HEK293 (cell line): ENCODE data around the gene PPIL4.

Source experiments
- CTCF ChIA-PET: fragments of 350-600 bp; formaldehyde crosslinking; extraction: SDS; loops from one replicate; lab custom pipeline; 2021; ENCODE audit warnings: antibody characterized with exemption; lab: Yijun Ruan, JAX
- POLR2A ChIA-PET: fragments of 300-600 bp; formaldehyde crosslinking; extraction: SDS; loops from one replicate; lab custom pipeline; 2020; ENCODE audit warnings: antibody characterized with exemption, inconsistent platforms; lab: Yijun Ruan, JAX
- H3K27ac ChIP-seq: fragments of 200-500 bp; sonication (Bioruptor generic); 2 replicates; pipeline ENCODE4 v1.5.1; 2014; ENCODE audit warnings: low read depth, low read length, control low read depth, inconsistent platforms; ENCODE audit errors: extremely low read depth
- H3K36me3 ChIP-seq, 2 experiments: fragments of 200-500 bp in 1 of 2; sonication (Bioruptor generic) in 1 of 2; 1 replicate in 1 of 2; 2 replicates in 1 of 2; pipeline ENCODE4 v1.5.1; 2014 to 2017; ENCODE audit warnings: inconsistent platforms in 2 of 2, low read length in 2 of 2; ENCODE audit not compliant: control insufficient read depth in 2 of 2, insufficient read depth in 1 of 2
- H3K4me1 ChIP-seq: fragments of 200-500 bp; sonication (Bioruptor generic); 2 replicates; pipeline ENCODE4 v1.5.1; 2014; ENCODE audit warnings: mild to moderate bottlenecking, low read length, inconsistent platforms; ENCODE audit not compliant: control insufficient read depth, insufficient read depth
- H3K4me3 ChIP-seq: 2 replicates; pipeline ENCODE4 v1.5.1; 2011; ENCODE audit warnings: low read depth, mild to moderate bottlenecking, control low read depth, low read length, moderate library complexity
- H3K9me3 ChIP-seq: fragments of 200-500 bp; sonication (Bioruptor generic); 2 replicates; pipeline ENCODE4 v1.5.1; 2014; ENCODE audit warnings: low read depth, low read length, inconsistent platforms; ENCODE audit not compliant: control insufficient read depth, insufficient read depth
- GLIS1 ChIP-seq: fragments of 450-650 bp; formaldehyde crosslinking; IDR thresholded peaks from 2 replicates; pipeline ENCODE4 v1.5.1; 2016; ENCODE audit warnings: missing biosample characterization, missing genetic modification characterization
- KLF7 ChIP-seq: fragments of 450-650 bp; formaldehyde crosslinking; IDR thresholded peaks from 2 replicates; pipeline ENCODE4 v1.5.1; 2016; ENCODE audit warnings: missing biosample characterization, missing genetic modification characterization, borderline replicate concordance
- PRDM1 ChIP-seq: fragments of 450-650 bp; formaldehyde crosslinking; IDR thresholded peaks from 2 replicates; pipeline ENCODE4; 2016; ENCODE audit warnings: missing biosample characterization, missing genetic modification characterization
- ZBTB8A ChIP-seq: fragments of 450-650 bp; formaldehyde crosslinking; IDR thresholded peaks from 2 replicates; pipeline ENCODE4 v1.5.1; 2016; ENCODE audit warnings: missing biosample characterization, missing genetic modification characterization
- ZNF133 ChIP-seq: fragments of 450-650 bp; formaldehyde crosslinking; IDR thresholded peaks from 2 replicates; pipeline ENCODE4 v1.5.1; 2016; ENCODE audit warnings: missing biosample characterization, missing genetic modification characterization
- ZNF138 ChIP-seq: fragments of 450-650 bp; formaldehyde crosslinking; IDR thresholded peaks from 2 replicates; pipeline ENCODE4 v1.5.1; 2016; ENCODE audit warnings: missing biosample characterization, missing genetic modification characterization, borderline replicate concordance
- ZNF302 ChIP-seq: fragments of 450-650 bp; formaldehyde crosslinking; IDR thresholded peaks from 2 replicates; pipeline ENCODE4 v1.5.1; 2016; ENCODE audit warnings: missing biosample characterization, missing genetic modification characterization, low read depth
- ZNF366 ChIP-seq: fragments of 450-650 bp; formaldehyde crosslinking; conservative IDR thresholded peaks from 2 replicates; pipeline ENCODE4 v1.5.1; 2016; ENCODE audit warnings: missing biosample characterization, missing genetic modification characterization
- ZNF501 ChIP-seq: fragments of 450-650 bp; formaldehyde crosslinking; IDR thresholded peaks from 2 replicates; pipeline ENCODE4 v1.5.1; 2016; ENCODE audit warnings: missing biosample characterization, missing genetic modification characterization
- ZNF600 ChIP-seq: fragments of 450-650 bp; formaldehyde crosslinking; IDR thresholded peaks from 2 replicates; pipeline ENCODE4 v1.5.1; 2016; ENCODE audit warnings: missing biosample characterization, missing genetic modification characterization
- ZNF654 ChIP-seq: fragments of 450-650 bp; formaldehyde crosslinking; IDR thresholded peaks from 2 replicates; pipeline ENCODE4 v1.5.1; 2016; ENCODE audit warnings: low read depth, missing biosample characterization, missing genetic modification characterization
- ZNF768 ChIP-seq: fragments of 450-650 bp; formaldehyde crosslinking; IDR thresholded peaks from 2 replicates; pipeline ENCODE4 v1.5.1; 2018; ENCODE audit warnings: missing biosample characterization, mild to moderate bottlenecking, missing genetic modification characterization
- ZSCAN23 ChIP-seq: fragments of 450-650 bp; formaldehyde crosslinking; IDR thresholded peaks from 2 replicates; pipeline ENCODE4 v1.5.1; 2016; ENCODE audit warnings: missing biosample characterization, missing genetic modification characterization
- ZSCAN30 ChIP-seq: fragments of 450-650 bp; IDR thresholded peaks from 2 replicates; pipeline ENCODE4 v1.5.1; 2018; ENCODE audit warnings: missing biosample characterization, mild to moderate bottlenecking, missing genetic modification characterization, moderate library complexity
- TF ChIP-seq, protein P1 (sequence below): fragments of 450-650 bp; formaldehyde crosslinking; IDR thresholded peaks from 2 replicates; pipeline ENCODE4 v1.5.1; 2017; ENCODE audit warnings: missing biosample characterization, missing genetic modification characterization
- TF ChIP-seq, protein P2 (sequence below): fragments of 450-650 bp; formaldehyde crosslinking; optimal IDR thresholded peaks from 2 replicates; pipeline ENCODE3; 2016; ENCODE audit warnings: missing biosample characterization, mild to moderate bottlenecking, missing genetic modification characterization

Gene PPIL4

DNA sequence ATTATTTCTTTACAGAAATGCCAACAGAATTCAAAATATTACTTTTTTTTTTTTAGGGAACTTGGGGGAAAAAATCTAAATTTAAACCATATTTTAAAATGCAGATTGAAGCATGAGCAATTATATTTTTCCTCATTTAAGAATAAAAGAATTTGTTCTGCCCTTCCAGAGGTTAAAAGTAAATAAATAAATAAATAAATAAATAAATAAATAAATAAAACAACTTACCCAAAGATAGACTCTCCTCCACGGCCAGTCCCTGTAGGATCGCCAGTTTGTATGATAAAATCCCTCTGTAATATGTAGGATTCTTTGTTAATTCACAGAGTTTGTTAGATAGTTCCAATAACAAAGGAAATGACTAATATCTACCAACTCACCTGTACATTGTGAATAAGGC lies 4.7 kb downstream of the PPIL4 start (continued):
- peak; percentile 71 for TF ChIP-seq ZBTB8A (tag by site-specific recombination)
- TF ChIP-seq GLIS1 (tag by site-specific recombination) = no peak

GRCh38 chr6:149534742-149535141 lies 11.1 kb downstream of the PPIL4 start:
- H3K36me3 ChIP-seq = peaks cover 79 to 96% of the 10 kb centered on the region in 2 experiments
- POLR2A ChIA-PET = no interaction called here
- TF ChIP-seq, protein P1, sequence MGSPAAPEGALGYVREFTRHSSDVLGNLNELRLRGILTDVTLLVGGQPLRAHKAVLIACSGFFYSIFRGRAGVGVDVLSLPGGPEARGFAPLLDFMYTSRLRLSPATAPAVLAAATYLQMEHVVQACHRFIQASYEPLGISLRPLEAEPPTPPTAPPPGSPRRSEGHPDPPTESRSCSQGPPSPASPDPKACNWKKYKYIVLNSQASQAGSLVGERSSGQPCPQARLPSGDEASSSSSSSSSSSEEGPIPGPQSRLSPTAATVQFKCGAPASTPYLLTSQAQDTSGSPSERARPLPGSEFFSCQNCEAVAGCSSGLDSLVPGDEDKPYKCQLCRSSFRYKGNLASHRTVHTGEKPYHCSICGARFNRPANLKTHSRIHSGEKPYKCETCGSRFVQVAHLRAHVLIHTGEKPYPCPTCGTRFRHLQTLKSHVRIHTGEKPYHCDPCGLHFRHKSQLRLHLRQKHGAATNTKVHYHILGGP (tag by site-specific recombination) = no peak
- no peak for TF ChIP-seq ZNF501
- TF ChIP-seq, all 188 proteins: peak for 0
- CTCF ChIA-PET = interaction anchor here (0.8 to 0.9 kb wide), 2 partner anchors 18 kb away, joined by 3 to 4 read pairs; no protein-coding TSS in a partner anchor
- Histone ChIP-seq H3K9me3 (no peaks in the 10 kb centered on the region), H3K27ac (no peak overlapping the region), H3K4me1 (no peaks in the 10 kb centered on the region), H3K4me3 (no peak overlapping the region)

DNA sequence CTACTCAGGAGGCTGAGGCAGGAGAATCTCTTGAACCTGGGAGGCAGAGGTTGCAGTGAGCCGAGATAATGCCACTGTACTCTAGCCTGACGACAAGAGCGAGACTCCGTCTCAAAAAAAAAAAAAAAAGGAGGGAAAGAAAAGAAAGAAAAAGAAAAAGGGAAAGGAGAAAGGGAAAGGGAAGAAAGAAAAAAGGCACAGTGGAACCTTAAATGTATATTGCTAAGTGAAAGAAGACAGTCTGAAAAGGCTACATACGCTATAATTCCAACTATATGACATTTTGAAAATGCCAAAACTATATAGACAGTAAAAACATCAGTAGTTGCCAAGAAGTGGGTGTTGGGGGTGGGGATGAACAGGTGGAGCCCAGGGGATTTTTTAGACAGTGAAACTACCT lies 16.2 kb downstream of the PPIL4 start:
- peaks cover 89 to 90% of the 10 kb centered on the region in 2 experiments for H3K36me3 ChIP-seq
- POLR2A ChIA-PET = interaction anchor here (0.7 kb wide), 1 partner anchor 18 kb away, joined by 5 read pairs; no protein-coding TSS in a partner anchor

DNA sequence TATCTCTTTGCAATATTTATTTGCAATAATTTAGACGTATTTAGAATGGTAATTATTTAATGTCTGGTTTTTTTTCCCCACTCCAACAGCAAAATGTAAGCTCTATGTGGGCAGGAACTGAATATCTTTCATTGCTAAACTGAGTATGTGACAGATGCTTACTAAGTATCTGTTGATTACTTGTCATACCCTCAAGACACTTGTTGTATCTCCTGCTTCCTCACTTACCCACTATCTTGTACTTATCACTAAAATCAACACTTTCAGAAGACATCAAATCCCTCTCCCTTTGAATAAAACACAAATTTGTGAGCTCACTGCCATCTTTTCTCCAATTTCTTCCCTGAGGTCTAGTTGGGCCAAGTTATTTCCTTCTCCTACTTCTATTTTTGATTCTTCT lies 30.3 kb downstream of the PPIL4 start:
- Histone ChIP-seq H3K36me3 (peaks cover 20 to 64% of the 10 kb centered on the region in 2 experiments), H3K27ac (no peak overlapping the region), H3K4me1 (no peaks in the 10 kb centered on the region), H3K4me3 (no peak overlapping the region), H3K9me3 (no peaks in the 10 kb centered on the region)
- POLR2A ChIA-PET = no interaction called here
- TF ChIP-seq ZNF133 (tag by site-specific recombination) = no peak
- no peak for TF ChIP-seq ZNF302 (tag by site-specific recombination)
- no peak for TF ChIP-seq ZNF654 (tag by site-specific recombination)
- TF ChIP-seq ZSCAN23 (tag by site-specific recombination) = no peak
- TF ChIP-seq ZNF768 (tag by site-specific recombination) = no peak
- TF ChIP-seq ZNF600 (tag by site-specific recombination) = no peak
- TF ChIP-seq, protein P2, sequence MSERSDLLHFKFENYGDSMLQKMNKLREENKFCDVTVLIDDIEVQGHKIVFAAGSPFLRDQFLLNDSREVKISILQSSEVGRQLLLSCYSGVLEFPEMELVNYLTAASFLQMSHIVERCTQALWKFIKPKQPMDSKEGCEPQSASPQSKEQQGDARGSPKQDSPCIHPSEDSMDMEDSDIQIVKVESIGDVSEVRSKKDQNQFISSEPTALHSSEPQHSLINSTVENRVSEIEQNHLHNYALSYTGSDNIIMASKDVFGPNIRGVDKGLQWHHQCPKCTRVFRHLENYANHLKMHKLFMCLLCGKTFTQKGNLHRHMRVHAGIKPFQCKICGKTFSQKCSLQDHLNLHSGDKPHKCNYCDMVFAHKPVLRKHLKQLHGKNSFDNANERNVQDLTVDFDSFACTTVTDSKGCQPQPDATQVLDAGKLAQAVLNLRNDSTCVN (tag by site-specific recombination) = no peak
- TF ChIP-seq ZNF138 (tag by site-specific recombination) = no peak
- TF ChIP-seq ZSCAN30 = no peak
- CTCF ChIA-PET = interaction anchor here (0.6 to 5.1 kb wide), 9 partner anchors 11 to 937 kb away, joined by 3 to 54 read pairs (median 12); no protein-coding TSS in a partner anchor

More for the DNA sequence above, 16.2 kb downstream of the PPIL4 start:
- no peaks in the 10 kb centered on the region for H3K4me1 ChIP-seq
- H3K27ac ChIP-seq = no peak overlapping the region
- TF ChIP-seq ZNF366 (0 out of 2 replicates have a peak, but pooled peaks have one; percentile 14), KLF7 (tag by site-specific recombination) (no peak), PRDM1 (tag by site-specific recombination) (peak; percentile 91)
- no peaks in the 10 kb centered on the region for H3K9me3 ChIP-seq
- H3K4me3 ChIP-seq = no peak overlapping the region
- CTCF ChIA-PET = interaction anchor here (0.7 kb wide), 1 partner anchor 501 kb away, joined by 3 read pairs; no protein-coding TSS in a partner anchor
